GM21515 (cell line): Measurements from ENCODE around the gene CCDC82.

Source experiments
- ATAC-seq: cut with Tn5 transposase; IDR thresholded peaks from one replicate; pipeline ENCODE4 v1.9.1; 2021; ENCODE audit not compliant: unreplicated experiment

The CCDC82 gene

DNA sequence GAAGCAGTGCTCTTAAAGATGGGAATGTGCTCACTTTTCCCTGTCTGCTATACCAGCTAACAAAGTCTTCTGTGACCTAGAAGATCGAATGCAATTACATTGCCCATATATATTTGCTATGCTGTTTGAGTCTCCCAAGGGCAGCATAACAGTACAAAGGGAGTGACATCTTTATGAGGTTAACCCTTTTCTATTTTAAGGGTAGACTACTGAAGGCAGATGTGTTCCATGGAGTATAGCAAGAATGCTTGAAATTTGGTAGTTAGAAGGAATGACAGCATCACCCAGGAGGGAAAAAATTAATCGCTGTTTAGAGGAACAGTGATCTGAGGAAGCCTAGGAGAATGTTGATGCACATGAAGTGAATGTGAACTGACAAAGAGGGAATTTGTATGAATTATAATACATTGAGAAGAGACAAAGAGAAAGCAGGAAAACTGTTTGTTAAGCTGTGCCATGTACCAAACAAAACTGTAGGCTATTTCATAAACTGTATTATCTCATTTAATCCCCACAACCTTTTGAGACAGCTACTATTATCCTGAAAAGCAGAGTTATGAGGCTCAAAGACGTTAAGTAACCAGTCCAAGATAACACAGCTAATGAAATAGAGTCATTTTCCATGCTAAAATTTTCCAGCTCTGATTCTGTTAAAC is 59.7 kb downstream of the CCDC82 start:
- ATAC-seq, result no peak

DNA sequence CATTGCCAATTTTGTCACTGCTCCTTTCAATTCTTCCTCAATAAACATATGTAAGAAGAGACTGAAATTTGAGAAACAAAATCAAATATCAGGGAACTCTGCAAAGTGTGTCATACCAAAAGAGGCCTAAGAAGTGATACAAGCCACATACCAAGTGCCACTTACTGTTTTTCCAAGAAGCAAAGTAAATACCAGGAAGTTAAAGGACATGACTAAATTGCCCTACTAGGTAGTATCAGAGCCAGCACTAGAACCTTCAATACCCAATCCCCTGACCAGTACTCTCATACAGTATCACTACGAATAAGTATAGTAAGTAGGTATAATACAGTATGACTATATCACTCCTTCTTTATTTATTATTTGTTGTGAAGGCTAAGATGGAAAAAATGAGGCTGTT is 60.3 kb downstream of the CCDC82 start:
- ATAC-seq, result no peak

DNA sequence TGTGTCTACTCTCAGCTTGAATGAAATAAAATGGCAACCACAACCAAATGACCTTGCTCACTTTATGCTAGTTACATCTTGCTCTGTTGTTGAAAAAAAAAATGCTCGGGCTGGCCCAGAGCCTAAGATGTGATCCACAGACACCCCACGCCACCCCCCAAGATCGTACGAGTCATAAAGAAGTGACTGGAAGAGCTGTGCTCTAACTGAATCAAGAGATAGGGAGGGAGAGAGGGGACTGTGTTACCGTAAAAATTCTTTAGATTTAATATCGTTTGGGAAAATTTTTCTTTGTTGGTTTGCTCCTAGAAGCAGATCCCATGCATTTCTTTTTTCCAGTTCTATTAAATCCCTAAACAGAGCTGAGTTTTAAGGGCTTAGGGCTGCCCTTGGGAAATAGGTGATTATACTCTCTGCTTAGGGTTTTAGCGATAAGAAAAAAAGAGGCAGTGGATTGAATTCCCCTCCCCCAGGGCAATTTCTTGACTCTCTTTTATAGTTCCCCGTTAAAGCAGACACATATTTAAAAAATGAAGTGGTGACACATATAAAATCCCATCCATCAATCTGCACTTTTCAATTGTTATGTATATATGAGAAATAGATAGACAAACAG is 61.2 kb downstream of the CCDC82 start:
- ATAC-seq, result no peak

DNA sequence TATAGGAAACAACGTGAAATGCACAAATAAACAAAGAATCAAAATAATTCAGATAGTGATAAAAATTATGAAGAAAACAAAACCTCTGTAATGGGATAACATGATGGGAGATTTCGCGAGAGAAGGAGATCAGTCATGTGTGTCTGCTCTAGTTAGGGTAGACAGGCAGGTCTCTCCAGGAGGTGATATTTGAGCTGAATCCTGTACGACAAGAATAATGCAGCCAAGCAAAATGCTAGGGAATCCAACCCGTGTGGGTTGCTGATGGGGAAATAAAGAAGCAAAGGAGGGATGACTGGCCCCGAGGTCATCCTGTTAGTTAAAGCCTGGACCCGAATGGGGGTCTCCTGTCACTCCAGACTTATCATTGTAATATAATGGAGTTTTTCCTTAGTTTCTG is 62.8 kb downstream of the CCDC82 start:
- no peak for ATAC-seq

DNA sequence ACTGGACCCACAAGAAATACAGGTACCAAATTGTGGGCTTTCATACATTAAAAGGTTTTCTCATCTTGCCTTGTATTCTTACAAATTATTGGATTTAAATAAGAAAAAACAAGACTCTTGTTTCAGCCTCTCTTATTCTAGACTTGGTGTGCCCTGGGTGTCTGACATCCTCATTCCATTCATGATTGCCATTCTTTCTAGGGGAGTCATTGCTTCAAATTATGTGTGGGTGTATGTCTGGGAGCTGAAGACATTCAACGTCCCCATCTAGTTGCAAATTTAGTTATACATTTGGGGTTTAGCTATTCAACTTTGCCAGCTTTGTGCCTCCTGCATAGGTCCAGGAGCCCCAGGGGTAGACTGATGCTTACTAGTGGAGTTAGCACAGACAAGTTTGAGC is 64.8 kb downstream of the CCDC82 start:
- ATAC-seq, result no peak

DNA sequence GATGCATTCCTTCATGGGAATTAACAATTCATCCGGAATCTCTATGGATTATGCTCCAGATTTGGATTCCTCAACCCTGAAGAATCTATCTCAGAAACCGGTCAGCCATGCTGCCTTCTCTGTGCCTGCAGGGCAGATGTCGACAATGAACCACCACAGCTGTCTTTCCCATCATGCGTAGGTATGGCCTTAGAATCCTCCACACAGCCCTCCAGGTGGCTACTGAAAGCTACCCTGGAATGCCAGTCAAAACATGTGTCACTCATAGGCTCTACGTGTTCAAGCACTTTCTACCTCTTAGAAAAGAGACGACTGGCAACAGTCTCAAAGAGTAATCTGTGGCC is 66.1 kb downstream of the CCDC82 start:
- no peak for ATAC-seq

DNA sequence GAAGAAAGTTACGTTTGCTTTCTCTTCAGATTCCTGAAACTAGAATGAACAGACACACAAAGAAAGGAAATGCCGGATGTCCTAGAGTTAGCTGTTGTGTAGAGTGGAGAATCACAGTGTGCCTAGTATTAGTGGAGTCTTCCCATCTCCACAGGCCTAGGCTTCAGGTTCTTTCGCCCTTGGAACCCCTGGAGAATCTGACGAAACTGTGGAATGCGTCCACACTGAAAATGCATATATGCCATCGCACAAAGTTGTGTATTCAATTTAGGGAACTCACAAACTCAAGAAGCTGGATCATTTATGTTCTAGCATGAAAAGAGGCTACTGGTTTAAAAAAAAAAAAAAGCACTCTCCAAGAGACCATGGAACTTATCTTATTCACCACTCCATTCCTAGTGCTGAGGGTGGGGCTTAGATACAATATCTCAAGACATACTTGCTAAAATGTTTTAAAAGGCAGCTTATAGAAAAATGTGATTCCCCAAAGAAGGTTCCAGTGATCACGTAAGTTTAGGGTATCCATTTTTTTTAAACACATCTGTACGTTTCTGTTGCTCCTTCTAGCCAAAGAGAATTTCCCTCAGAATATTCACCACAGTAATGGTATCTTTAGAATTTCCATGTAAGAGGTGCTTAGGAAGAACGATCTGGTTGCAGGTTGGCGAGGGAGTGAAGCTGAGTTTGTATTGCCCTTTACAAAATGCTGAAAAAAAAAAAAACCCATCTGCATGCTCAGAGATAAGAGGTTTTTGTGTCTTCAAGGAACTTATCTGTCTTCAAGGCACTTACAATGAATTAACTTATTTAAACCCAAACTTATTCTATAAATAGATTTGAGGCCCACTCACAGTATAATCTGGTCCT is 66.7 kb downstream of the CCDC82 start:
- ATAC-seq, result no peak

DNA sequence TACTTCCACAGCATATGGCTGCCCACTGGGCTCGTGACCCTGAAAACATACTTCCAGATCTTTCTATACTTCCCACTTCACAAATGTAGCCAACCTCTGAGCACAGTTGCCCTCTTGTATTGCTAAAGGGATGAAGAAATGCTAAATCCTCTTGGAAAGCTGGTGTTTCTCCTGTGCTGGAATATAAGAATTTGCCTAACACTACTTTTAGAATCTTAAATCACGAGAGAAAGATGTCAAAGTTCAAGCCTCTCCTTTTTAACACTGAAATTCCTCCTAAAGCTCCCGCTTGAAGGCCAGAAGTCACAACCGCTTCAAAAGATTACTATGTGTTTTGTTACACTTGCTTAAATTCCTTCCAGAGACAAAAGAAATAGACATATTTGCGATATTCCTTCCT is 68.6 kb downstream of the CCDC82 start:
- no peak for ATAC-seq

DNA sequence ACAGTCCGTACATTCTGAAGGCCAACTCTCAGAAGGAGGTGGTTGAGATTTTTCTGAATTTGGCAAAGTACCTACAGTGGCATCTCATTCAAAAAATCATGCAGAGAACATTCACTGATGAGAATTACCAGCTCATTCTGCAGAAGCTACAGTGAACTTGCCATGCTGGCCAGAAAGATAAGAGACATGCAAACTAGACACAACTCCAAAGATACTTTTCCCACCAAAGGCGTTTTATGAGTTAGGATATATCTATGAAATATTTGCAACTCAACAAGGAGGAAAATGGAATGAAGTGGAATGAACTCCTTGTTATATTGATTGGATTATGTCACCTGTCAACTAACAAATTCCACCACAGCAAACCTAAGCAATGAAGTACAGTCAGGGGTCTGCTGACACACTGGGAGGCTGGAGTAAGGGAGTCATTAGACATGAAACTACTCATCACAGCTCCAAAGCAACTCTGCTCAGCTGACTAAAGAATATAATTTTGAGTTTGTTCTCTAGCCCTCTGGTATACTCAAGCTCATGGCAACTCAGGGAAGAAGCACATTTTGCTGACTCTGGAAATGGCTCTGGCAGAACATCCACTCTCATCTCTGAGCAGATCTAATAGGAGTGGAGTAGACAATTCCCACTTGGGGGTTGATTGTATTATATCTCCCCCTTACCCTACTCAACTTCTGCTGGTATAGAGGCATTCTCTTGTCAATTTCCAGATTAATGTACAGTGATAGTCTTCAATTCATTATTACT is 69.6 kb downstream of the CCDC82 start:
- no peak for ATAC-seq

DNA sequence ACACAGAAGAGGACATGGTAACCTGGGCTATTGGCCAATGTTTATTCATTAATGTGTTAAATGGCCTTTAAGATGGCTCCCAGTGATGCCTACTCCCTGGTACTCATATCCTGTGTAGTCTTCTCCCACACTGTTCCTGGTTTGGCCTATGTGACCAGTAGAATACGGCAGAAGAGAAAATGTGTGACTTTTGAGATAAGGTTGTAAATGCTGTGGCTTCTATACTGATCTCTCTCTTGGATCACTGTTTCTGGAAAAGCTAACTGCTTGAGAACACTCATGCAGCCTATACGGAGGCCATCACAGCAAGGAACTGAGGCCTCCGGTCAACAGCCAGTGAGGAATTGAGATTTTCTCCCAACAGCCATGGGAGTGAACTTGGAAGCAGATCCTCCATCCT is 70.9 kb downstream of the CCDC82 start:
- ATAC-seq, result no peak

DNA sequence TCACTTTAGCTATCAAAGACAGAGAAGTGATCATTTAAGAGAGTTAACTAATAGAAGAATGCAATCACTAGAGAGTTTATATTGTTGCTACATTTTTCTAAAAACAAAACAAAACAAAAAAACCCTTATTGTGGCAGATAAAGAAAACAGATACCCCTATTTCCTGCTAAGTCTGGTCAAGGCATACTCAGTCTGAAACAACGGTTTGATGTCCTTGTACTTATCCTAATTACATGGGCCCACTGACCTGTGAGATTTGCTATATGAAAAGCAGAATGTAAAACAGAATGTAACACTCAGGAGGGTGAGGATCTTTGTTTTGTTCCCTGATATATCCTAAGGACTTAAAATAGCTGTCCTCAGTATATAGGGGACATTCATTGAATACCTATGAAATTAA is 71.3 kb downstream of the CCDC82 start:
- ATAC-seq, result no peak

DNA sequence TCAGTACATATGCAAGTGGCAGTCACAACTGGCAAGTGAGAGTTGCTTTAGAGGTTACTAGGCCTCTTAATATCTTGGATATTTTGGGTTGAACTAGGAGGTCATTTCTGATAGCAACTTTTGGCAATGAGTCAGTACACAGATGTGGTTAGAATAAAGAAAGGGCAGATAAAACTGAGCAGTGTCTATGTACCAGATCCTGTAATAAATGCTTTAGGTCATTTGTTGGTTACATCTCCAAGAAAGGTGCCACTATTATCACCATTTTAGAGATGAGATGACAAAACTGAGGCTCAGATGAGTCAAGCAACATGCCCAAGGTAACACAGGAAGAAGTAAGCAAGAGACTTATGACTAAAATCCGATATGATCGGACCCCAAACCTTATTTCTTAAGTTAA is 71.7 kb downstream of the CCDC82 start:
- ATAC-seq, result no peak

DNA sequence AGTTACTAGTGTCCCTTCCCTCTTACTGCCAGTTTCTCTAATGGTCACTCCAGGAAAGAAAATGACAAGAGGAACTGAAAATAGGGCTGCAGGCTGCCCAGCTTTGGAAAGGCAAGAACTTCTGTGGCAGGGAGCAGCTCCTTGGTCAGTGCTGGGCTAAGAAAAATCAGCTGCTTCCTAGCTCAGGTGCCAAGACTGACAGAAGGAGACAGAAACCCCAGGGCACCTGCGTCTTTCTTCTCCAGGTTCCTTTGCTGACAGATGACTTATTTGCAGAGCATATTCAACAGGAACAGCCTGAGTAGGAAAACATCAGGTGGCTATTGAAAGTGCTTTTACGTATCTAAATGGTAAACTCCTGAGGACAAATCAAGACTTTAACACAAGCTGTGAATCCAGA is 72.1 kb downstream of the CCDC82 start:
- no peak for ATAC-seq

DNA sequence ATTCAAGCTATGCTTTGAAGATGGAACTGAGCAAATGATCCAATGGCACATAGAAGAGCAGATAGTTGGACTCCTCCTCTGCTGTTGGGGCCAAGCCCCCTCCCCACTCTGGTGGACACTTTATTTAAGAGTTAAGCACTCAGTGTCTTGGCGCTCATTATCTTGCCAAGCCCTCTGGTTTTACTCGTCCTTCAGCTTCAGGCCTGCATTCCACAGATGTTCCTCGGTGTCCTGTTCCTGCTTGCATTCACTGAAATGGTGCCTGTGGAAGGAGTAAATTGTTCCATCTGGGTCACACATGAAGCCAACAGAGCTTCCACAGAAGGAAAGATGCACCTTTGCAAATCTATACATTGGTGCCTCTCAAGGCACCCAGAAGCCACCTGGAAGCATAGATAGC is 72.8 kb downstream of the CCDC82 start:
- no peak for ATAC-seq

DNA sequence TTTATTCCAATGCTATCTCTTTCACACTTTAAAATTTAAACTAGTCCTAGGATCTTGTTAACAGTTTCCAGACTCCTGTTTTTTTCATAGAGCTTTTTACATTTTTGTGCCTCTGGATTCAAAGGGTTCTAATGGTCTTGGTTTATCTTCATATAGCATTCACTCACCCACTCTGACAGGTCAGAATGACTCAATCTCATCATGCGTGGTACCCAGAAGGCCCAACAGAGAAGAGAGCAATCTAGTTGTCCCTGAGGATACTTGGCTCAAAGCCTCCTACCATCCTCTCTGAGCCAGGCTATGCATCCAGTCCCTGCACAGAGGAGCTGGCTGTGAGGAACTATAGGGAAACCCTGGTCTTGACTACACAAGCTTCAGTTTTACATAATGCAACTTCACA is 74.2 kb downstream of the CCDC82 start:
- ATAC-seq, result no peak

DNA sequence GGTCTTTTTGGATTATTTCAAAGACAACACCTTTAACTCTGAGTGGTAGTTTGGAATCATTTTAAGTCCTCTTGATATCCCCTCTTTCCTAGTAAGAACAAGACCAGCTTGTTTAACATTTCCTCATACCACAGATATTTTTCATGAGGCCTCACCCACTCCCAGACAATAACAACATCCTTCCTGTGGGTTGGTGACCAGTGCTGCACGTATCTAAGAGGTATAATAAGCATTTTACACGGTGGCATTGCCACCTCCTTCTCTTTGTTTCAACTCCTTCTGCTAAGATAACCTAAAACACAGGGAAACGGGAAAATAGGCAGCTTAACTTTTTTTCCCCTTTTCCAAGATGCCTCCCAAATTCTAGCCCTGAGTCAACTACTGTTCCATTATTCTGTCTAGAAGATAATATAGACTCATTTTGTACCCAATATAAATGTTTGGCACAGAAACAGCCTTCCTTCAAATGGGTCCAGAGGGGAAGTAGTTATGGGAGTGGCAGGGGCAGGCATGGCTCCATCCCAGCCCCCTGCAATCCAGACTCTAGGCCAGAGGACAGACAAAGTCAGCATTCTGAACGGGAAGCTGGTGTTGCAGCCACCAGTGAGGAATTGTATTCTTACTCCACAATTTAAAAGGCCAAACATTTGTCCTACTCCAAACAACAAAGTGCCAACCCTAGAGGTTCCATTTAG is 75.2 kb downstream of the CCDC82 start:
- no peak for ATAC-seq

DNA sequence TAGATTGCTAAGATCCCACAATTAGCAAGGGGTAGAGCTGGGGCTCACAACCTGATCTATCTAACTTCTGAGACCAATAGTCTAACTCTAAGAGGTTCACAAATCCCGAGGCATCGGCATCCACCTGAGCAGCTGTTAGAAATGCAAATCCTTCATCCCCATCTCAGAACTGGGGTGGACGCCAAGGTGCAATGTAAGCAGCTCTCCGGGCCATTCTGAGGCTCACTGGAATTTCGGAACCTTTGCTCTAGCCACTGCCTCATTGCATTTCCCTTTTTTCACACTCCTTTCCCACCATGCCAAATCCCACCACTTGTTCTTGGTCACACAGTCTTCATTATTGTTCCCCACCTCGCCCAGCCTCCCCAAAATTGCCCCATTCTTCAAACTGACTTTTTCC is 76.5 kb downstream of the CCDC82 start:
- ATAC-seq, result no peak

DNA sequence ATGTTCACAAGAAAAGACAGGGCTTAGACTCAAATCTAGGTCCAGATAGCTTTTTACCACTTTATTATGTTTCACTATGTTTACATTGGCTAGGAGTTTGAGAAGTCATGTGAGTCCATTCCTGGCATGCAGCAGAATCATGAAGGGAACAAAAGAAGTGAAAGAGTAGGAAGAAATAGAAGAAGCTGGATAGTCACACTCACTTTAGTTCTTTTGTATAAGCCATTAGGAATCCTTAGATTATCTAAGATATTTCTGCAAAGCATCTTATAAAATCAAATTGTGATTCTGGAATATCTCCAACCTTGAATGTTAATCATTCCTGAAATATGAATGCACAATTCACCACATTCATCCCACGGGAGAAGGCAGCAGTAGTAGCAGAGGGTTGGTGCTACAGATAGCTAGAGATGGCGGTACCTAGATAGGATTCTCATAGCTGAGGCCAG is 78.6 kb downstream of the CCDC82 start:
- ATAC-seq, result no peak

DNA sequence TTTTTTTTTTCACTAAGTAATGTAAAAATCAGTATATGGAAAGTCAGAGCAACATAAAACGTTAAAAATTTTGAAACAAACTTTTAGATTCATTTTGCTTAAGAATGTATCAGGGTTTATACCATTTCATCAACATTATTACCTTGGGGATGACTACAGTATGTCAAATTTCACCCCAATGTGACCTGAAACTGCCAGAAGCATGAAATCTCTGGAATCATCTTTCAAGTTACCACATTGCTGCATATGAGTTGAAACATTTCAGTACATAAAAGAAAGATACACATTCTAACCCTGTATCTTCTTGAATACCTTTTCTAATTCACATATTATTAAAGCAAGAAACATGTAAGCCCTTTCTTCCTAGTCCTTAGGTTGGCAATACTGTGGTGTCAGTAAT is 79.5 kb downstream of the CCDC82 start:
- ATAC-seq, result no peak

DNA sequence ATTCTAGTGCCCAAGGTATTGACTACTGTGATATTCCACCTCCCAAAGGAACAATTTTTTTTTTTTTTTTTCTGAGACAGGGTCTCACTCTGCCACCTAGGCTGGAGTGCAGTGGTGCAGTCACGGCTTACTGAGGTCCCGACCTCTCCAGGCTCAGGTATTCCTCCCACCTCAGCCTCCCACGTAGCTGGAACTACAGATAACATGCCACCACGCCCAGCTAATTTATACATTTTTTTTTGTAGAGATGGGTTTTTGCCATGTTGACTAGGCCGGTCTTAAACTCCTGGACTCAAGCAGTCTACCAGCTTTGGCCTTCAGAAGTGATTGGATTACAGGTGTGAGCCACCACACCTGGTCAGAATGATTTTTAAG is 80.1 kb downstream of the CCDC82 start:
- ATAC-seq, result no peak

DNA sequence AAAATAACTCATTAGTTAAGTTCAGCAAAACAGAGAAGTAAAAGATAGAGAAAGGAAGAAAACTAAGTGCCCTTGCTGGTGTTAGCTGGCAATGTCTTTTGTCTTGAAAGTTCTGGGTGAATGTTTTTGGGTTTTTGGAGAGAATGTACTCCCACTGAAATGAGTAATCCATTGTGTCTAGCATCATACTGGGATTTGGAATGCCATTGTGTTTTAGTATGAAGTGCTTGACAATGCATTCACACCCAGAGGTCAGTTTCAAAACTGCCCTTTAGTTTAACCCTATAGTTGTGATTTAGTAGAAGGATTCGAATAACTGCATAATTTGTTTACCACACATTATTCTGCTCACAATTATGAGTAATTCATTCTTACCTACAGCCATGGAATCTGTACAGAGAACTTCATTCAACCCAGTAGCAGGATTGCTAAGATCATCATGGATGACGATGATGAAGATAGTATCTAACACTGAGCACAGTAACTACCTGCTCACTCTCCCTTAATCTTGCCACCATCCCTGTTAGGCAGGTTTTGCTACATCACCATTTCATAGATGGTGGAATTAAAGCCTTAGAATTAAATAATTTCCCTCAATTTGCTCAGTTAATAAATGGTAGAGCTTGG is 80.6 kb downstream of the CCDC82 start:
- no peak for ATAC-seq
